CD14-positive monocyte (primary cell): ENCODE data around the gene ZNF138. TPM values are rescaled to one million over a fixed set of nuclear protein-coding genes. Genes with fewer than 3 reads are reported as not detected.

ENCODE experiments used
- DNase-seq, 3 donors: peaks; one replicate each; pipeline ENCODE4 v3.0.0-alpha.2; 2011 to 2022
- H2AFZ ChIP-seq: 2 replicates; pipeline ENCODE4 v1.6.0; 2012; ENCODE audit warnings: mild to moderate bottlenecking, low read depth, low read length, inconsistent platforms; ENCODE audit not compliant: insufficient read depth, poor library complexity, severe bottlenecking
- H3K27ac ChIP-seq, 2 donors: 1 replicate in 1 of 2; 2 replicates in 1 of 2; pipeline ENCODE4 v1.5.1; 2012 to 2013; ENCODE audit warnings: low read length in 2 of 2, control low read depth in 1 of 2, inconsistent platforms in 1 of 2, low read depth in 1 of 2, mild to moderate bottlenecking in 1 of 2
- H3K27me3 ChIP-seq, 2 donors: one replicate each; pipeline versions ENCODE4 v1.6.0 to v1.6.1; 2011 to 2013; ENCODE audit warnings: low read length in 2 of 2; ENCODE audit not compliant: control insufficient read depth in 2 of 2, insufficient read depth in 2 of 2
- H3K36me3 ChIP-seq, 2 donors: replicated peaks in 1 of 2; 1 replicate in 1 of 2; 2 replicates in 1 of 2; pipeline versions ENCODE4 v1.5.1 to v1.6.1; 2012 to 2013; ENCODE audit warnings: low read length in 2 of 2, control low read depth in 1 of 2, inconsistent platforms in 1 of 2, mild to moderate bottlenecking in 1 of 2; ENCODE audit not compliant: insufficient read depth in 2 of 2, control insufficient read depth in 1 of 2
- H3K4me1 ChIP-seq, 2 donors: 1 replicate in 1 of 2; 2 replicates in 1 of 2; pipeline versions ENCODE4 v1.5.1 to v1.6.1; 2012 to 2013; ENCODE audit warnings: low read length in 2 of 2, control low read depth in 1 of 2, inconsistent platforms in 1 of 2, mild to moderate bottlenecking in 1 of 2, moderate library complexity in 1 of 2; ENCODE audit not compliant: insufficient read depth in 2 of 2, control insufficient read depth in 1 of 2
- H3K4me2 ChIP-seq: replicated peaks from 2 replicates; pipeline ENCODE3; 2012; ENCODE audit warnings: low read length, moderate library complexity, mild to moderate bottlenecking; ENCODE audit not compliant: poor library complexity, severe bottlenecking; ENCODE audit errors: extremely low read depth
- H3K4me3 ChIP-seq, 3 experiments: fragments of 200-600 bp in 1 of 3; sonication (generic) in 1 of 3; replicated peaks in 1 of 3; 1 replicate in 2 of 3; 2 replicates in 1 of 3; pipeline ENCODE4 v1.5.1; 2011 to 2013; ENCODE audit warnings: low read length in 3 of 3, mild to moderate bottlenecking in 3 of 3, control low read depth in 2 of 3, low read depth in 2 of 3, inconsistent platforms in 1 of 3, moderate library complexity in 1 of 3
- H3K79me2 ChIP-seq: 2 replicates; pipeline ENCODE4 v1.6.0; 2012; ENCODE audit warnings: mild to moderate bottlenecking, control low read depth, inconsistent platforms, low read length, moderate library complexity; ENCODE audit not compliant: insufficient read depth
- H3K9ac ChIP-seq: 2 replicates; pipeline ENCODE4 v1.6.0; 2017; ENCODE audit warnings: low read length, mild to moderate bottlenecking; ENCODE audit not compliant: insufficient read depth, poor library complexity, severe bottlenecking
- H3K9me3 ChIP-seq, 2 donors: replicated peaks in 1 of 2; 1 replicate in 1 of 2; 2 replicates in 1 of 2; pipeline versions ENCODE4 v1.5.1 to v1.6.1; 2012 to 2013; ENCODE audit warnings: low read length in 2 of 2, control low read depth in 1 of 2; ENCODE audit not compliant: control insufficient read depth in 1 of 2, insufficient read depth in 1 of 2
- H4K20me1 ChIP-seq: 2 replicates; pipeline ENCODE4 v1.6.0; 2012; ENCODE audit warnings: mild to moderate bottlenecking, low read length, control low read depth, moderate library complexity; ENCODE audit not compliant: insufficient read depth
- H3K27ac Mint-ChIP-seq, 7 donors: one replicate each; pipeline ENCODE4 v1.8.0; 2020; ENCODE audit warnings: mild to moderate bottlenecking in 7 of 7, mixed read lengths in 7 of 7, moderate library complexity in 6 of 7, inconsistent platforms in 2 of 7
- H3K27me3 Mint-ChIP-seq, 3 donors: one replicate each; pipeline ENCODE4 v1.8.0; 2021 to 2022; ENCODE audit warnings: low read depth in 3 of 3, mild to moderate bottlenecking in 3 of 3, mixed read lengths in 3 of 3, moderate library complexity in 3 of 3, inconsistent platforms in 1 of 3
- H3K36me3 Mint-ChIP-seq, 2 donors: one replicate each; pipeline ENCODE4 v1.8.0; 2020; ENCODE audit warnings: mixed read lengths in 2 of 2, inconsistent platforms in 1 of 2, mild to moderate bottlenecking in 1 of 2
- H3K4me1 Mint-ChIP-seq: one replicate; pipeline ENCODE4 v1.8.0; 2020; ENCODE audit warnings: mild to moderate bottlenecking, mixed read lengths
- H3K4me3 Mint-ChIP-seq, 2 donors: one replicate each; pipeline ENCODE4 v1.8.0; 2020; ENCODE audit warnings: mild to moderate bottlenecking in 2 of 2, mixed read lengths in 2 of 2, moderate library complexity in 1 of 2
- H3K9me3 Mint-ChIP-seq, 7 donors: one replicate each; pipeline ENCODE4 v1.8.0; 2020 to 2022; ENCODE audit warnings: mixed read lengths in 7 of 7, mild to moderate bottlenecking in 6 of 7, moderate library complexity in 6 of 7, inconsistent platforms in 2 of 7
- CTCF ChIP-seq: fragments of 200-600 bp; IDR thresholded peaks from one replicate; pipeline ENCODE4 v1.8.0; 2022; ENCODE audit warnings: antibody characterized with exemption, mild to moderate bottlenecking
- WGBS: methylation state at CpG from one replicate; pipeline ENCODE4 v1.1.5; 2013; ENCODE audit warnings: missing lambda C conversion rate; ENCODE audit not compliant: insufficient coverage; 5-methylcytosine and 5-hydroxymethylcytosine counted together
- intact Hi-C, 2 donors: fragments of 100-400 bp; cut with micrococcal nuclease; formaldehyde crosslinking; loops; one replicate each; pipeline versions ENCODE4 v1.15.0 to v1.15.1; 2023
- polyA plus RNA-seq, 3 donors: library from polyadenylated mRNA; depleted of rRNA in 1 of 3; unstranded in 2 of 3; stranded (reverse) in 1 of 3; fragments of 300-500 nt in 2 of 3; fragments of >200 nt in 1 of 3; fragmentation: Illumina TruSeq in 2 of 3; gene quantifications; 1 replicate in 2 of 3; 2 replicates in 1 of 3; pipeline ENCODE4 v1.2.3, GENCODE V29; 2012 to 2021

ZNF138 gene
- polyA plus RNA-seq, 3 donors, result 0.89 to 1.1 (median 1.1) TPM

DNA sequence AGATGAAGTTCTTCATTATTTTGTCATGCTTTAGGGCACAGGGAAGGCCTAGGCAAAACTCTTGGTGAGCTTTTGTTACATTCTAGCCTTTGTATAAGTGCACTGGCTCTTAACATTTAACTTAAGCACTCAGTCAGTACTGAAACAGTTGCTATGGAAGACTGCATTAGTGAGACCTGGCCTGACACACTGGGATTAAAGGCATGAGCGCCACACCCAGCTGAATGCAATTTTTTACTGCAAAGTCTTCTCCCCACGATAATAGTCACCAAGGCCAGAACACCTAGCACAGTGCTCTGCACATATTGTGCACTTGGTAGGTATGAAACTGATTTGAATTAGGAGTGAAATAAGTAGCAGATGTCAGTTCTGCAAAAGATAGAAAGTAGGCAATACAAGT lies 41.2 kb upstream of the ZNF138 start:
- Mint-ChIP-seq H3K27ac (no peak overlapping the region), H3K27me3 (peaks cover 0 to 1% (median 0%) of the 10 kb centered on the region in 3 donors), H3K36me3 (no peaks in the 10 kb centered on the region), H3K4me1 (no peaks in the 10 kb centered on the region), H3K4me3 (no peak overlapping the region), H3K9me3 (peaks cover 5 to 42% (median 26%) of the 10 kb centered on the region in 7 donors)
- H3K4me1 ChIP-seq, result no peaks in the 10 kb centered on the region
- no CpG with 5 or more reads among the region's 2 CpGs for WGBS
- H3K27me3 ChIP-seq, result no peaks in the 10 kb centered on the region
- no peak overlapping the region for H3K4me3 ChIP-seq
- no peak overlapping the region for H3K27ac ChIP-seq
- no peaks in the 10 kb centered on the region for H4K20me1 ChIP-seq
- no peaks in the 10 kb centered on the region for H3K79me2 ChIP-seq
- DNase-seq, result no peak
- intact Hi-C loops, result no loop called here
- no peak overlapping the region for H3K9ac ChIP-seq
- TF ChIP-seq CTCF, result no peak
- H3K9me3 ChIP-seq, result peaks cover 43 to 47% of the 10 kb centered on the region in 2 donors
- no peak overlapping the region for H2AFZ ChIP-seq
- H3K4me2 ChIP-seq, result no peak overlapping the region
- H3K36me3 ChIP-seq, result no peaks in the 10 kb centered on the region

DNA sequence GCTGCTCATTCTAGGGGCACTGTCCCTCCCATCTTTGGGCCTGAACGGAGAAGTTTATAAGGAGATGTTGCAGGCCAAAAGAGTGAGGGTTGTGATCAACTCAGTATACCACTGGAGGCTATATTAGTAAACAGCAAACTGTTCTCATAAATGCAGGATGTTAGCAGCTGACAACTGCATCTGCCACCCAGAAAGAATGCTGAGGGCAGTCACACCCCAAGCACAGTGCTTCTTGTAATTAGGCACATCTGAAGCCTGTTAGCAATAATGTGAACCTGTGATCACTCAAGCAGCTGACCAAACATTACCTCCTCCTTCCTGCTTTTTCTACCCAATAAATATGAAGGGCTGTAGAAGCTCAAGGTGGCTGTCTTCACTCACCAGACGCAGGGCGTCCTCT lies 38.4 kb upstream of the ZNF138 start:
- Histone ChIP-seq H3K27me3 (no peaks in the 10 kb centered on the region), H3K4me1 (no peaks in the 10 kb centered on the region), H3K36me3 (no peaks in the 10 kb centered on the region), H3K9ac (no peak overlapping the region), H2AFZ (no peak overlapping the region), H3K79me2 (no peaks in the 10 kb centered on the region), H4K20me1 (no peaks in the 10 kb centered on the region), H3K4me3 (no peak overlapping the region), H3K27ac (no peak overlapping the region), H3K9me3 (peaks cover 42 to 45% of the 10 kb centered on the region in 2 donors), H3K4me2 (no peak overlapping the region)
- WGBS, result 100% methylated on average over 1 of the region's 3 CpGs
- no peak for DNase-seq
- Mint-ChIP-seq H3K4me3 (no peak overlapping the region), H3K27me3 (no peaks in the 10 kb centered on the region), H3K27ac (no peak overlapping the region), H3K36me3 (no peaks in the 10 kb centered on the region), H3K4me1 (no peaks in the 10 kb centered on the region), H3K9me3 (peaks cover 5 to 35% (median 24%) of the 10 kb centered on the region in 7 donors)
- TF ChIP-seq CTCF, result no peak
- intact Hi-C loops, result loop anchor here in 1 of 2 donors (5.0 kb wide), 1 partner anchor 49 kb away; no protein-coding TSS in a partner anchor
